Suppressor macrophage treated with lipopolysaccharide for 1 hour (primary cell): ENCODE results near the gene SKA3.
A peak's percentile ranks its signal among the peaks of the same experiment; 100 is the strongest.
"Not testable (repeated sequence)": the region's sequence is repeated elsewhere in the genome, so short reads cannot be mapped to it uniquely, and the experiment has no call there.

ENCODE experiments used
- DNase-seq, 3 donors: peaks; one replicate each; pipeline ENCODE4 v3.0.0-alpha.2; 2020 to 2022

Gene SKA3

GRCh38 chr13:21165606-21166005 lies 10.7 kb downstream of the SKA3 start:
- DNase-seq, result not testable (repeated sequence)

GRCh38 chr13:21164631-21165030 lies 11.7 kb downstream of the SKA3 start:
- no peak for DNase-seq

GRCh38 chr13:21152251-21152899 lies 24.0 kb downstream of the SKA3 start:
- no peak for DNase-seq

- DNase-seq, result peak in 1 of 3 donors; percentile 9
These were observed 26.3 kb downstream of the SKA3 start for GRCh38 chr13:21150013-21150412.

GRCh38 chr13:21149568-21149967 lies 26.8 kb downstream of the SKA3 start:
- DNase-seq, result no peak

DNA sequence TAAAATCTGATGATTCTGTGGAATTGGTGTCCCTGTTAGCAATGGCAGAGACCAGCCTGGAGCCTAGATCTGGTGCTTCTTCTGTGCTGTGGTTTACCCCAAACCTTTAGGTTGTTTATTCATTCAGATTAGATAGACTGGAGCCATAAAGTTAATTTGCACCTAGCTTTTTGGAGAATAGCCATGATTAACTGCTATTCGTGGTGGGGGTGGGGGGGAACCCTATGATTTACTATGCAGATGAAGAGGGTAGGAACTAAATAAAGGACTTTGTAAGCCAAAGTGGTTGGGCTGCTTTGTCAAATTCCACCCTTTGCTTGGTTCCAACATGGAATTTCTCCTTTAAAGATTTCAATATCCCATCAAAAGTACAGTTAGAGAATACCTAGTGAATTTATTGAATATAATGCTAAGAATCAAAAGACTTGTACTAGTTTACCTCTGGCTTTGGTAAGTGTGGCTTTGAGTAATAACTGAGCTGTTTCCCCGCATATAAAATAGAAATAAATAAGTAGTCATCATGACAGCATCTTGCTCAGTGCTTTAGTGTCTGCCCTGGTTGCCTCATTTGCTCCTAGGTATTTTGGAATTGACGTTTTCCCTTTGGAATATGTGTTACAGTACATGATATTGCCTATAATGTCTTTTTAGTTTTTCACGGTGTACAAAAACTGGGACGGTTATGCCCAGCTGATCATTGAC lies 27.6 kb downstream of the SKA3 start:
- DNase-seq, result no peak

- DNase-seq, result no peak
These were observed 28.5 kb downstream of the SKA3 start for GRCh38 chr13:21147827-21148226.

GRCh38 chr13:21142766-21143165 lies 33.6 kb downstream of the SKA3 start:
- DNase-seq, result no peak

GRCh38 chr13:21139374-21139773 lies 37.0 kb downstream of the SKA3 start:
- DNase-seq, result no peak

GRCh38 chr13:21138561-21138960 lies 37.8 kb downstream of the SKA3 start:
- no peak for DNase-seq

DNA sequence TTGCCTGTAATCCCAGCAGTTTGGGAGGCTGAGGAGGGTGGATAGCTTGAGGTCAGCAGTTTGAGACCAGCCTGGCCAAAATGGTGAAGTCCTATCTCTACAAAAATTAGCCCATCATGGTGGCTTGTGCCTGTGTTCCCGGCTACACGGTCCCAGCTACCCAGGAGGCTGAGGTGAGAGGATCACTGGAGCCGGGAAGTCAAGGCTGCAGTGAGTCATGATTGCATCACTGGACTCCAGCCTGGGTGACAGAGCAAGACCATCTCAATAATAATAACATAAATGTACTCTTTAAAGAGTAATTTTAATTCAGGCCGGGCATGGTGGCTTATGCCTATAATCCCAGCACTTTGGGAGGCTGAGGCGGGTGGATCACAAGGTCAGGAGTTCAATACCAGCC lies 38.7 kb downstream of the SKA3 start:
- peak in 2 of 3 donors; percentile 10 to 35 for DNase-seq

DNA sequence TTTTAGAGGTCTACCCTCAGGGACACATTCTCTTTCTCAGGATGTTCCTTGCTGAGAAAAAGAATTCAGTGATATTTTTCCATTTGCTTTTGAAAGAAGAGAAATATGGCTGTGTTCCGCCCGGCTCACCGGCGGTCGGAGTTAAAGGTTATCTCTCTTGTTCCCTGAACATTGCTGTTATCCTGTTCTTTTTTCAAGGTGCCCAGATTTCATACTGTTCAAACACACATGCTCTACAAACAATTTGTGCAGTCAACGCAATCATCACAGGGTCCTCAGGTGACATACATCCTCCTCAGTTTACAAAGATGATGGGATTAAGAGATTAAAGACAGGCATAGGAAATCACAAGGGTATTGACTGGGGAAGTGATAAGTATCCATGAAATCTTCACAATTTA lies 40.5 kb downstream of the SKA3 start:
- not testable (repeated sequence) for DNase-seq

- no peak for DNase-seq
These were observed 41.9 kb downstream of the SKA3 start for GRCh38 chr13:21134475-21134874.

GRCh38 chr13:21133077-21133476 lies 43.3 kb downstream of the SKA3 start:
- DNase-seq, result no peak

DNA sequence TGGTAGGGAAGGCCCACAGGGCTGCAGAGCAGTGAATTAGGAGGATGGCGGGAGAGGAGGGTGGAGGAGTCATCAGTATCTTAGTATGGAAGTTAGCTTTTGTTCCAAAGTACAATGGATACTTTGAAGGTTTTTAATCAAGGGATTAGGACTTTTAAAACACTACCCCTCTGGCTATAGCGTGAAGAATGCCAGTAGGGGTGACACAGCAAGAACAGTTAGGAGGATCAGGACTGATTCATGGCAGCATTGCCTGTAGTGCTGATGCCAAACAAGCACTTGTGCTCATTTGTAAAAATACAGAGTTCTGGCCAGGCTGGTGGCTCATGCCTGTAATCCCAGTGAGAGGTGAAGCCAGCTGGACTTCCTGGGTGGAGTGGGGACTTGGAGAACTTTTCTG lies 46.2 kb downstream of the SKA3 start:
- DNase-seq, result no peak

- DNase-seq, result peak; percentile 12 to 35 (median 31)
These were observed 51.5 kb downstream of the SKA3 start for GRCh38 chr13:21124852-21125251.

DNA sequence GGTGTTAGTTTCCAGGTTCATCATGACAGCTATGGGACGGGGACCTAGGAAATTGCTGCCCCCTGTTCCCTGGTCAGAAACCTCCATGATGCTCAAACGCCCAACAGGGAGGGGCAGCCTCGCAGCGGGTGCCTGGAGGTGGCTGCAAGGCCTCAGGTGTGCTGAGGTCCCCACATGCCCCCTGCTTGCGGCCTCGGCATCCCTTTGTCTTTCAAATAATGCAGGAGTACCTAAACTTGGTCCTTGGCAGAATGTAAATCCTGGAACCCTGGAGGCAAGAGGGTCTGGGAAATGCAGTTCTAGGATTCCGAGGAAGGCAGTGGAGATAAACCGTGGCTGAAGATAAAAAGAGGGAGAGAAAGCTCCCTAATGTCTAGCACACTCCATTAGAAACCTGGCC lies 52.4 kb downstream of the SKA3 start:
- DNase-seq, result no peak

- DNase-seq, result no peak
These were observed 54.7 kb downstream of the SKA3 start for GRCh38 chr13:21121616-21122015.

- no peak for DNase-seq
These were observed 56.2 kb downstream of the SKA3 start for GRCh38 chr13:21120191-21120590.

DNA sequence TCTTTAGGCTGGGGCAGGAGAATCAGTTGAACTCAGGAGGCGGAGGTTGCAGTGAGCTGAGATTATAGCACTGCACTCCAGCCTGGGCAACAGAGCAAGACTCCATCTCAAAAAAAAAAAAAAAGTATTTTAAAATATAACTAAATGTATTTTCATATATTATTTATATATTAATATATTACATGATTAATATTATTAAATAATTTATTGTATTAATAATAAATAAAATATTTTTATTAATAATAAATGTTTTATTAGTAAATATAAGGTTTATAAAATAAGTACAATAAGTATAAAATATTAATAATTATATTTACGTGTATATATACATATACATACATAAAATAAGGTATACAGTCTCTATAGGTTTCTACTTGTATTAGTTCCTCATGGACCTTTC lies 56.8 kb downstream of the SKA3 start:
- DNase-seq, result no peak

GRCh38 chr13:21118180-21118579 lies 58.2 kb downstream of the SKA3 start:
- DNase-seq, result no peak

DNA sequence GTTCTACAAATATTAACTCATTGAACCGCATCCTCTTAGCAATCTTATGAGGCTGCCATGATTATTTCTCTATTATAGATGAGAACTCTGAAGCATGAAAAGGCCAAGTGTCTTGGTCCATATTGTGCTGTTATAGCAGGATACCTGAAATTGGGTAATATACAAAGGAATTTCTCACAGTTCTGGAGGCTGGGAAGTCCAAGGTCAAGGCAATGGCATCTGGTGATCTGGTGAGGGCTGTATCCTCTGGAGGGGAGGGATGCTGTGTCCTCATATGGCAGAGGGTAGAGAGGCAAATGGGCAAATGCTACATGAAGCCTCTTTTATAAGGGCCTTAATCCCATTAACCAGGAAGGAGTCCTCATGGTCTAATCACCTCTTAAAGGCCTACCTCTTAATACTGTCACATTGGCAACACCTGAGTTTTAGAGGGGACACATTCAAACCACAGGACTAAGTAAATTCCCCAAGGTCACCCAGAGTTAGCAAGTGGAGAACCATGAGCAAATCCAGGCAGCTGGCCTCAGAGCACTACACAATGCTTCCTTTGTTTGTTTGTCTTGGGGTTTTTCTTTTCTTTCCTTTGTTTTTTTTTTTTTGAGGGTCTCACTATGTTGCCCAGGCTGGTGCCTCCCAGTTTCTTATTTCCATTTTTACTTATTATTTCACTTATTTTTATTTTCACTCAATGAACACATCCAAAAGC lies 59.1 kb downstream of the SKA3 start:
- no peak for DNase-seq

- DNase-seq, result no peak
These were observed 60.2 kb downstream of the SKA3 start for GRCh38 chr13:21116141-21116540.

DNA sequence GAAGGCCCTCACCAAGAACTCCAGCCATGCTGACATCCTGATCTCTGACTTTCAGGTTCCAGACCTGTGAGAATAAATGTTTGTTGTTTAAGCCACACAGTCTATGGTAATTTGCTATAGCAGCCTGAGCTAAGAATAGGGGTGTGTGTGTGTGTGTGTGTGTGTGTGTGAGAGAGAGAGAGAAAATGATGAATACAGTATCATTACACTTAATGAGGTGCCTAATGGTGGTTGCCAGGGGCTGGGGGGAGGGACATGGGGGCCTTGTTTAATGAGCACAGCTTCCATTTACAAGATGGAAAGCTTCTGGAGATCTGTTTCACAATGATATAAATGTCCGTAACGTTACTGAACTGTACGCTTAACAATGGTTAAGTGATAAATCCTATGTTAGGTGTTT lies 61.1 kb downstream of the SKA3 start:
- no peak for DNase-seq
